GM12874 (cell line): Measurements from ENCODE around the gene SEC62.

Source experiments
- TF ChIP-seq, protein P1 (sequence below): IDR thresholded peaks from 2 replicates; pipeline ENCODE4 v1.5.1; 2011; ENCODE audit warnings: low read depth, mild to moderate bottlenecking, control low read depth, low read length, moderate library complexity; ENCODE audit not compliant: insufficient read depth

Gene SEC62

DNA sequence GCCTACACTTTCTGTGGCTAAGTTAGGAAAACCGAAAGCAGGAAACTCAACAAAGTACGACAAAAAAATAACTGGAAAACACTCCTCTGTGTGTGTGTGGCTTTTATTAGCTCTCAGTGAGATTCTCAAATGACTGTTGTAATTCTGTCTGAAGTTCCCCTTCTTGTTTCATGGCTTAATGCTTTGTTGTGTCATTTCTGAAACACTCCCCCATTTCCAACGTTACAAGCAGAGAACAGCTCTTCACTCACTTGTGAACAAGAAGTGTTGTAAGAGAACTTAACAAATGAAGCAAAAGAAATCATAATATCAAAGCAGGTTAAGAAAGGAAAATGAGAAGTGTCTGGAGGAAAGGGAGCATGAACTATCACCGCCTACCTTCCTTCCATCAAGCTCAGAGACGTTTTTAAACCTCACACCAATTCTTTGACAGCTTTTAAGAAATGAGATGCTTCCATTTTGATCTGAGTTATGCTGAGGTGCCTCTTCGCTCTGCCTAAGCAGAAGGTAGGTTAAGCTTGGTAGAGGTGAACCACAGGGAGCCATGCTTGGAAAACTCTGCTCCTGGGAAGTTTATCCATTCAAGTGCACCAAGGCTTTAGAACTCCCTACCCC, 12.4 kb upstream of the SEC62 start:
- TF ChIP-seq, protein P1, sequence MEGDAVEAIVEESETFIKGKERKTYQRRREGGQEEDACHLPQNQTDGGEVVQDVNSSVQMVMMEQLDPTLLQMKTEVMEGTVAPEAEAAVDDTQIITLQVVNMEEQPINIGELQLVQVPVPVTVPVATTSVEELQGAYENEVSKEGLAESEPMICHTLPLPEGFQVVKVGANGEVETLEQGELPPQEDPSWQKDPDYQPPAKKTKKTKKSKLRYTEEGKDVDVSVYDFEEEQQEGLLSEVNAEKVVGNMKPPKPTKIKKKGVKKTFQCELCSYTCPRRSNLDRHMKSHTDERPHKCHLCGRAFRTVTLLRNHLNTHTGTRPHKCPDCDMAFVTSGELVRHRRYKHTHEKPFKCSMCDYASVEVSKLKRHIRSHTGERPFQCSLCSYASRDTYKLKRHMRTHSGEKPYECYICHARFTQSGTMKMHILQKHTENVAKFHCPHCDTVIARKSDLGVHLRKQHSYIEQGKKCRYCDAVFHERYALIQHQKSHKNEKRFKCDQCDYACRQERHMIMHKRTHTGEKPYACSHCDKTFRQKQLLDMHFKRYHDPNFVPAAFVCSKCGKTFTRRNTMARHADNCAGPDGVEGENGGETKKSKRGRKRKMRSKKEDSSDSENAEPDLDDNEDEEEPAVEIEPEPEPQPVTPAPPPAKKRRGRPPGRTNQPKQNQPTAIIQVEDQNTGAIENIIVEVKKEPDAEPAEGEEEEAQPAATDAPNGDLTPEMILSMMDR = no peak

- TF ChIP-seq, protein P1 = no peak
Observed at GRCh38 chr3:169955406-169955805, 11.2 kb upstream of the SEC62 start.

DNA sequence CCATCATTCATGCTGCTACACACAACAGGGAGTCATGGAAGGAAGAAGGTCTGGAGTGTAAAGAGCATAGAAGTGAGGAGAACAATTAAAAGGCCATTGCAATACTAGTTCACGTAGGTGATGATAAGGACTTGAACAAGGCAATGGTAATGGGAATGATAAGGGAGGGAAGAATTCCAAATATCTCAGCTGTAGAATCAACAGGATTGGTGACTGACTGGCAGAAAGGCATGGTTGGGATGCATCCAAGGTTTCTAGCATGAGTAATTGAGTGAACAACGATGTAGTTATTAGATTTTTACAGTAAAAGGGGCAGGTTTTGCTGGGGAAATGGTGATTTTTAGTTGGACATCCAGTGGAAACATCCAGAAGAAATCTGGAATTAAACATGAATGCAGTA, 2.4 kb upstream of the SEC62 start:
- TF ChIP-seq, protein P1 = no peak

GRCh38 chr3:169965562-169966427, 812 bp upstream of the SEC62 start:
- TF ChIP-seq, protein P1 = no peak

DNA sequence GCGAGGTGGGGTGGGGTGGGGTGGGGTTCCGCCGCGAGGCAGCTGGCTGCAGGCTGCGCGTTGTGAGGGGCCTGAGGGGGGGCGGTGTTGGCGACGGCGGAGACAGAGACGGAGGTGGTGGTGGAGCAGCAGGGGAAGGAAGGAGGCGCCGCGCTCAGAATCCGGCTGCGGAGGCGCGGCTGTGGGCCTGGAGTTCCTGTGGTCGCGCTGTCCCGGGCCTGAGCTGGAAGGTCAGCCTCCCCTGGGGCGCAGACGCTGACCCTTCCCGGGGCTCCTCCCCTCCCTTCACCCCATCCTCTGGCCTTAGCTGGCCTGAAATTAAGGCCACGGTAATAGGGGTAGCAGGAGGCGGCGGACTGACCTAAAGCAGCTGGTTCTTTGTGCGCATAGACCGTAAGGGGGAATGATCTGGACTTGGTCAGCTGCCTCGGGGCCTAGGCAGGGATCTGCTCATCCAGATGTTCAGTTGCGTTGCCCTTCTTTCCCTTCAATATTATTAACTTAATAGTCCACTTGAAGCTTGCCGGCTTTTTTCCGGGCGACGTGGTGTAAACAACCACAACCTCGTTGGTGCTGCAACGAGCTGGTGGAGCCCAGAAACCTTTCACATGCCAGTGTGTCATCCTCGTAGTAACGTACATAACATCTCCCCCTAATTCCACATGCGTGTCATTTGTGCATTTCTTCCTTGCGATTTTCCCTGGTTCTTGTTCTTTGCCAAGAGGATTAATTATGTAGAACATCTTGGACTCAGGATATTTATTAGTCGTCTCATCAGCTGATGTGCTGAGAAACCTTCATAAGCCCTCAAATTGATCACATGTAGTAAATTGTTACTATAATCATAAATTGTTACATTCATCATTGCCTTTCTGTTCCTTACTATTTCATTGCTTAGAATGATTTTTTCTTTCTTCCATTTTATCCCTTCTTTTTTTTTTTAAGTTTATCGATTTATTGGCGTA, 626 bp downstream of the SEC62 start:
- TF ChIP-seq, protein P1 = no peak

- TF ChIP-seq, protein P1 = no peak
Observed at GRCh38 chr3:169968224-169968885, 1.7 kb downstream of the SEC62 start.
